OCI-LY7 (cell line): ENCODE data around the gene HMGCS1. TPM values are rescaled to one million over a fixed set of nuclear protein-coding genes. Genes with fewer than 3 reads are reported as not detected.

Experiments
- BruUV-seq: library from RNA; stranded (reverse); fragments of 400-500 nt; replicated peaks from 2 replicates; lab custom pipeline; 2021; lab: Mats Ljungman, UMichigan
- CTCF ChIA-PET: fragments of 300-600 bp; sonication (Branson Sonifier 250); formaldehyde crosslinking; loops from one replicate; lab custom pipeline; 2022; ENCODE audit warnings: antibody characterized with exemption; ENCODE audit not compliant: unreplicated experiment; lab: Charles Lee
- POLR2A ChIA-PET: fragments of 300-600 bp; sonication (Branson Sonifier 250); formaldehyde crosslinking; loops from one replicate; lab custom pipeline; 2022; ENCODE audit warnings: antibody characterized with exemption; lab: Charles Lee
- DNase-seq: peaks from one replicate; pipeline ENCODE4 v3.0.0-alpha.2; 2015; ENCODE audit warnings: low spot score
- H2AFZ ChIP-seq: fragments of 200-600 bp; sonication (generic), shearing (Covaris generic); 2 replicates; pipeline ENCODE4 v1.6.1; 2014; ENCODE audit warnings: mild to moderate bottlenecking, antibody characterized with exemption, low read length, moderate library complexity
- H3K27ac ChIP-seq: fragments of 200-600 bp; sonication (generic); 2 replicates; pipeline ENCODE4 v1.5.1; 2014; ENCODE audit warnings: mixed run types, low read depth, mild to moderate bottlenecking, moderate library complexity, low read length, inconsistent platforms; ENCODE audit not compliant: poor library complexity, severe bottlenecking
- H3K36me3 ChIP-seq: fragments of 200-600 bp; sonication (generic); 2 replicates; pipeline ENCODE4 v1.6.1; 2014; ENCODE audit warnings: mild to moderate bottlenecking, antibody characterized with exemption, low read length, moderate library complexity, mixed read lengths; ENCODE audit not compliant: insufficient read depth
- H3K4me1 ChIP-seq: fragments of 200-600 bp; sonication (generic); 2 replicates; pipeline ENCODE4 v1.5.1; 2014; ENCODE audit warnings: mild to moderate bottlenecking, low read length; ENCODE audit not compliant: insufficient read depth, poor library complexity, severe bottlenecking
- H3K4me2 ChIP-seq: fragments of 200-600 bp; sonication (generic); 2 replicates; pipeline ENCODE4 v1.6.1; 2014; ENCODE audit warnings: mild to moderate bottlenecking, low read length
- H3K4me3 ChIP-seq: fragments of 200-600 bp; sonication (generic); 2 replicates; pipeline ENCODE4 v1.5.1; 2014; ENCODE audit warnings: mild to moderate bottlenecking, low read depth, low read length; ENCODE audit not compliant: poor library complexity, severe bottlenecking
- H3K79me2 ChIP-seq: fragments of 200-600 bp; sonication (generic); 2 replicates; pipeline ENCODE4 v1.6.1; 2016; ENCODE audit warnings: low read depth, mild to moderate bottlenecking, low read length, moderate library complexity, mixed read lengths; ENCODE audit not compliant: insufficient read depth
- H3K9me2 ChIP-seq: fragments of 200-600 bp; sonication (generic); 2 replicates; pipeline ENCODE4 v1.6.1; 2016; ENCODE audit warnings: mild to moderate bottlenecking, low read length, mixed read lengths; ENCODE audit not compliant: insufficient read depth
- H3K9me3 ChIP-seq: fragments of 200-600 bp; sonication (generic); 2 replicates; pipeline ENCODE4 v1.6.1; 2014; ENCODE audit warnings: mild to moderate bottlenecking, mixed run types, low read length, mixed read lengths
- H4K20me1 ChIP-seq: fragments of 200-600 bp; sonication (generic); 2 replicates; pipeline ENCODE4 v1.6.1; 2014; ENCODE audit warnings: mild to moderate bottlenecking, antibody characterized with exemption, low read length, moderate library complexity, mixed read lengths; ENCODE audit not compliant: insufficient read depth
- EZH2phosphoT487 ChIP-seq: fragments of 200-600 bp; sonication (generic); IDR thresholded peaks from 2 replicates; pipeline ENCODE4 v1.6.1; 2018; ENCODE audit warnings: low read depth, borderline replicate concordance, mild to moderate bottlenecking, mixed run types, antibody characterized with exemption, low read length, moderate library complexity, mixed read lengths
- intact Hi-C: fragments of 100-400 bp; cut with micrococcal nuclease; formaldehyde crosslinking; loops from one replicate; pipeline ENCODE4 v1.10.0; 2022; ENCODE audit not compliant: unreplicated experiment
- total RNA-seq, 2 experiments: library from RNA; depleted of rRNA in 1 of 2; stranded (reverse); fragments of >200 nt in 1 of 2; shearing (Covaris generic) in 1 of 2; gene quantifications; 2 replicates each; pipeline ENCODE4 v1.2.3, GENCODE V29; 2014 to 2022
- TF ChIP-seq, protein P1 (sequence below): fragments of 200-600 bp; sonication (generic); conservative IDR thresholded peaks from 2 replicates; pipeline ENCODE4 v1.5.1; 2014; ENCODE audit warnings: mild to moderate bottlenecking, antibody characterized with exemption, low read length, moderate library complexity, mixed read lengths

Gene HMGCS1
- total RNA-seq, 2 experiments from 2014 or later, result 59.5 to 236 TPM

DNA sequence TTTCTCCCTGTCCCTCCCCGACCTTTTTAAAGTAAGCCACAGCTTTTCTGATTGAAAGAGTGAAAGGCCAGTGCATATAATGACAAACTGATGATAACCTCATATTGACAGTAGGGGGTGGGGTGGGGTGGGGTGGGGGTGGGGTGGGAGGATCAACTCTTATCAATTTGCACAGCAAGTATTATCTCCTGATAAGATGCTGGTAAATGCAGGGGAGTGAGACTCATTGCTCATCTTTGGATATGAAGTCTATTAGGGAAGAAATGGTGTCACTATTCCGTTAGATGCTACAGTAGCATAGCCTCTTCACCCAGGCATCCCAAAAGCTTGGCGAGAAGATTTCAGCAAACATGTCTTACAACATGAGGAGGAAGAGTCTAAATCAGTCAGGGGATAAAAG is 38.9 kb upstream of the HMGCS1 start:
- CTCF ChIA-PET, result no interaction called here
- no peaks in the 10 kb centered on the region for H3K36me3 ChIP-seq
- no peak overlapping the region for H2AFZ ChIP-seq
- H3K4me1 ChIP-seq, result no peaks in the 10 kb centered on the region
- no peak for DNase-seq
- POLR2A ChIA-PET, result interaction anchor here (0.7 kb wide), 2 partner anchors 71 to 231 kb away, joined by 3 to 8 read pairs; no protein-coding TSS in a partner anchor
- H3K4me3 ChIP-seq, result no peak overlapping the region
- H3K4me2 ChIP-seq, result no peak overlapping the region
- H3K27ac ChIP-seq, result no peak overlapping the region
- no TSS peak for BruUV-seq
- intact Hi-C loops, result no loop called here
- no peaks in the 10 kb centered on the region for H4K20me1 ChIP-seq
- TF ChIP-seq, protein P1, sequence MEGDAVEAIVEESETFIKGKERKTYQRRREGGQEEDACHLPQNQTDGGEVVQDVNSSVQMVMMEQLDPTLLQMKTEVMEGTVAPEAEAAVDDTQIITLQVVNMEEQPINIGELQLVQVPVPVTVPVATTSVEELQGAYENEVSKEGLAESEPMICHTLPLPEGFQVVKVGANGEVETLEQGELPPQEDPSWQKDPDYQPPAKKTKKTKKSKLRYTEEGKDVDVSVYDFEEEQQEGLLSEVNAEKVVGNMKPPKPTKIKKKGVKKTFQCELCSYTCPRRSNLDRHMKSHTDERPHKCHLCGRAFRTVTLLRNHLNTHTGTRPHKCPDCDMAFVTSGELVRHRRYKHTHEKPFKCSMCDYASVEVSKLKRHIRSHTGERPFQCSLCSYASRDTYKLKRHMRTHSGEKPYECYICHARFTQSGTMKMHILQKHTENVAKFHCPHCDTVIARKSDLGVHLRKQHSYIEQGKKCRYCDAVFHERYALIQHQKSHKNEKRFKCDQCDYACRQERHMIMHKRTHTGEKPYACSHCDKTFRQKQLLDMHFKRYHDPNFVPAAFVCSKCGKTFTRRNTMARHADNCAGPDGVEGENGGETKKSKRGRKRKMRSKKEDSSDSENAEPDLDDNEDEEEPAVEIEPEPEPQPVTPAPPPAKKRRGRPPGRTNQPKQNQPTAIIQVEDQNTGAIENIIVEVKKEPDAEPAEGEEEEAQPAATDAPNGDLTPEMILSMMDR, result no peak
- TF ChIP-seq EZH2phosphoT487, result no peak
- H3K9me3 ChIP-seq, result no peaks in the 10 kb centered on the region
- H3K9me2 ChIP-seq, result no peaks in the 10 kb centered on the region
- H3K79me2 ChIP-seq, result no peaks in the 10 kb centered on the region

DNA sequence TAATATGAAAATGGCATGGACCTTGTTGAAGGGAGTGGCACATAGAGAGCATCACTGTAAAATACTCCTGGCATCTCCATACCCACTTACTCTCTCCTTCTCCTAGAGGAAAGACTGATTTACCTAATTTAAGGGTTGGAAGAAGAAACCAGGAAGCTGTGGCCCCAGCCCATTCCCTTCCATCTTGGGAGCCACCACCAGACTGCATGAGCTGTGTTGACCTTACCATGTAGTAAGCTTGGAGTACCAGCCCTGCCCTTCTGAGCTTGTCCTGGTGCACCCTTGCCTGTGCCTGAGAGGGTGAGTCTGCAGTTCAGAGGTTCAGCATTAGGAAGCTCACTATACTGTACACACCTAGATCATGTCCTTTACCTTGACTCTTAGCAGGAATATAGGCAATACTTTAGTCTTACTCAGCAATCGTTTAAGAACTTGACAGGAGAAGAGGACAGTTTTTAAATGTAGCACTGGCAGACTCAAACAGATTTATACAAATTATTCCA is 35.7 kb upstream of the HMGCS1 start:
- BruUV-seq, result no TSS peak
- Histone ChIP-seq H3K79me2 (no peaks in the 10 kb centered on the region), H3K9me2 (no peaks in the 10 kb centered on the region), H3K9me3 (no peaks in the 10 kb centered on the region), H3K36me3 (no peaks in the 10 kb centered on the region), H4K20me1 (no peaks in the 10 kb centered on the region), H2AFZ (no peak overlapping the region), H3K4me1 (no peaks in the 10 kb centered on the region), H3K4me3 (no peak overlapping the region), H3K4me2 (no peak overlapping the region), H3K27ac (no peak overlapping the region)
- no peak for DNase-seq
- CTCF ChIA-PET, result no interaction called here
- POLR2A ChIA-PET, result interaction anchor here (0.7 kb wide), 1 partner anchor 10 kb away, joined by 3 read pairs; no protein-coding TSS in a partner anchor
- intact Hi-C loops, result no loop called here
- no peak for TF ChIP-seq EZH2phosphoT487

DNA sequence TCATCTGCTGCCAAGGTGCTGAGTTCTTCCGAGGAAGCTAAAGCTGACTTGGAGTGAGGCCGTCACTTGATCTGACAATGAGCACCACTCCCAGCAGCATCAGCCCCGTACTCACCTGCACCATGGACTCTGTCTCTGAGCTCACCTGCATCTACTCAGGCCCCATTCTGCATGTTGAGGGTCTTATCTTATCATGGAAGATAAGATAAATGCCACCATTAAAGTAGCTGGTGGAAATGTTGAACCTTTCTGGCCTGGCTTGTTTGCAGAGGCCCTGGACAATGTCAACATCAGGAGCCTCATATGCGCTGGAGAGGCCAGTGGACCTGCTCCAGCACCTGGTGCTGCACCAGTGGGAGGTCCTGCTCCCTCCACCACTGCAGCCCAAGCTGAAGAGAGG is 35.0 kb upstream of the HMGCS1 start:
- Histone ChIP-seq H3K9me3 (no peaks in the 10 kb centered on the region), H3K36me3 (no peaks in the 10 kb centered on the region), H3K4me1 (no peaks in the 10 kb centered on the region), H3K79me2 (no peaks in the 10 kb centered on the region), H3K27ac (no peak overlapping the region), H3K4me2 (no peak overlapping the region), H4K20me1 (no peaks in the 10 kb centered on the region), H3K9me2 (no peaks in the 10 kb centered on the region), H2AFZ (no peak overlapping the region), H3K4me3 (no peak overlapping the region)
- POLR2A ChIA-PET, result interaction anchor here (1.0 kb wide), 1 partner anchor 14 kb away, joined by 3 read pairs; no protein-coding TSS in a partner anchor
- BruUV-seq, result no TSS peak
- DNase-seq, result no peak
- TF ChIP-seq, protein P1, result no peak
- no peak for TF ChIP-seq EZH2phosphoT487
- CTCF ChIA-PET, result interaction anchor here (0.5 kb wide), 1 partner anchor 194 kb away, joined by 5 read pairs; no protein-coding TSS in a partner anchor
- intact Hi-C loops, result no loop called here
